GM18870 (cell line): ENCODE data around the gene SRI.

ENCODE experiments used
- ATAC-seq: cut with Tn5 transposase; IDR thresholded peaks from one replicate; pipeline ENCODE4 v1.9.1; 2021; ENCODE audit warnings: moderate library complexity; ENCODE audit not compliant: unreplicated experiment

SRI gene

GRCh38 chr7:88226201-88226600 lies 6.4 kb upstream of the SRI start:
- ATAC-seq: no peak

GRCh38 chr7:88224601-88225275 lies 4.9 kb upstream of the SRI start:
- no peak for ATAC-seq

DNA sequence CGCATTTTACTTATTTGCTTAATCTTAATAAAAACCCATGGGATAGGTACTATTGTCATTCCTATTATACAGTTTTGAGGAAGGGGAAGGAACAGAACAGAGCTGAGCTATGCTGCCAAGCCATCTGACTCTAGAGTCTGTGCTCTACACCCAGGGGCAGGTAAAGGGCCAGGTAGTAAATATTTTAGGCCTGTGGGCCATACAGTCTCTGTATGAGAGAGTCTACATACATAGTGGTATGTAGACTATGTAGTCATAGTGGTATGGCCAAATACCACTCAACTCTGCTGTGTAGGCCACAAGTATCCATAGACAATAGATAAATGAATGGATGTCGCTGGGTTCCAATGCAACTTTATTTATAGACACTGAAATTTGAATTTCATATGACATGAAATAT lies 3.4 kb upstream of the SRI start:
- no peak for ATAC-seq

GRCh38 chr7:88218836-88219605 lies 817 bp downstream of the SRI start:
- ATAC-seq: peak; percentile 25

- no peak for ATAC-seq
These were observed 1.5 kb downstream of the SRI start for GRCh38 chr7:88218429-88218745.

- peak; percentile 84 for ATAC-seq
These were observed 2.0 kb downstream of the SRI start for GRCh38 chr7:88217675-88218428.

DNA sequence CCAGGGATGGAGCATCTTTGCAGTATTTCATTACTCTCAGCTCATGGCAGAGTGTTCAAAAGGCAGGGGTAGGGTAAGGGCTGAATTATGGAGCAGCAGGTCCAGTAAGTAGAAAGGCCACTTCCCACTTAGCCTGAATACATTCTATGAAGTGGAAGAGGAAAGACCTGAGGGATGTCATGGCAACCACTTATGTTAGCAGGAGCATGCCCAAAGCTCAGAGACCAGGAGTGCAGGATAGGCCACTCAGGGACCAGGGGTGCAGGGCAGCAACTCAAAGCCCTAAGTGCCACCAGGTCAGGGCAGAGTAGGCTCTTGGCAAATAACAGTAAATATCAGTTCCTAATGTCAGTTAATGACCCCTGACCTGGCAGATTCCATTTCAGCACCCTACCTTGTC lies 3.6 kb downstream of the SRI start:
- no peak for ATAC-seq

- ATAC-seq: no peak
These were observed 4.5 kb downstream of the SRI start for GRCh38 chr7:88215295-88215694.

- ATAC-seq: no peak
These were observed 5.4 kb downstream of the SRI start for GRCh38 chr7:88214456-88214855.

GRCh38 chr7:88212918-88213317 lies 6.9 kb downstream of the SRI start:
- ATAC-seq: no peak

- no peak for ATAC-seq
These were observed 11.3 kb downstream of the SRI start for GRCh38 chr7:88208521-88208920.

GRCh38 chr7:88206254-88206653 lies 13.6 kb downstream of the SRI start:
- ATAC-seq: no peak

DNA sequence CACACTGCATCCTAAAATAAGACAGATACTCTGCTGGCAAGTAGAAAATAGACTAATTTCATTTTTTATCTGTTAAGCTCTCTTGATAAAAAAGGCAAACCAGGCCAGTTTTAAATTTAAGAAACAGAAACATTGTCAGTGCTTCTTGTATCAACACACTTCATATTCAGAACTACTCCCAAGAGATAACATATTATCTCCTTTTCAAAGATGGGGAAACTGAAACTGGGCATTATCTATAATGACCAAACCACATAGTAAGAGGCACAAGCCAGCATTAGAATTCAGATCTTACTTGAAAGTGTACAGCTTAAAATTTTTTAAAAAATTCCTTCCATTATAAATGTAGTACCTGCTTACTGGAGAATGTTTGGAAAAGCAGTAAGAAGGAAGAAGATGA lies 14.7 kb downstream of the SRI start:
- no peak for ATAC-seq

GRCh38 chr7:88204525-88205110 lies 15.2 kb downstream of the SRI start:
- no peak for ATAC-seq

- ATAC-seq: no peak
These were observed 16.4 kb downstream of the SRI start for GRCh38 chr7:88203401-88203800.

- no peak for ATAC-seq
These were observed 17.0 kb downstream of the SRI start for GRCh38 chr7:88202799-88203198.

DNA sequence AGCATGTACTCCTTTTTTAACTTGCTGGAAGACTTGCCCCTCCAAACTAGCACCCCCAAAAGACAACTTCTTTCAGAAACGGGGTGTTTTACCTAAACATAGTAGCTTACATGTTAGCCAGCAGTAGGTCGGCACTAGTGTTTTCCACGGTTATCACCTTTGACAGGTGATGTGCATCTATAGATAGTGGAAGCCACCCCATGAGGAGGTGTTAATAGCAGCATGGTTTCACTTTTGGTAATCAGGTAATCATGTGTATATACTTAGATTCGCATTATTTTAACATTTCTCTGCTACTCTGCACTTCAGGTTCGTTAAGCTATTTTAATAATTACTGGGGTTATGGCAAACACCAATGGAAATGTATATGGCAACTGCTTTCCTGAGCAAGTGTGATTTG lies 17.6 kb downstream of the SRI start:
- peak; percentile 39 for ATAC-seq

- ATAC-seq: no peak
These were observed 18.5 kb downstream of the SRI start for GRCh38 chr7:88201305-88201704.

DNA sequence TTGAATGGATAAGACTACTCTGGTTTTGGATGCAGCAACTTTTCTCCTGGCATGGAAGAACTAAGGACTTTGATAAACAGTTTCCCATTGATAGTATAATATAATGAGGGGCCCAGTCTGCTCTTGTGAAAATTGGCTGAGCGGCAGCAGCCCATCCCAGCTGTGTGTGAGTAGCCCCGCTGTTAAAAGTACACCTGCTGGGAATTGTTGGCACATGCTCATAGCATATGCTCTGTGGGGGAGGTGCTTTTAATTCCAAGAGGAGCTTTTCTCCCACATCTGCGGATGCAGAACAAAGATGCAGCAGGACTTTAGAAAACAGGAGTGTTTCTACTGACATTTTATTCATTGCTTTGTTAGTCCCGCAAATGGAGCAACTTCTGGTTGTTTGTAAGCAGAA lies 19.0 kb downstream of the SRI start:
- no peak for ATAC-seq

GRCh38 chr7:88200261-88200660 lies 19.6 kb downstream of the SRI start:
- no peak for ATAC-seq

GRCh38 chr7:88191911-88192310 lies 27.9 kb downstream of the SRI start:
- no peak for ATAC-seq

DNA sequence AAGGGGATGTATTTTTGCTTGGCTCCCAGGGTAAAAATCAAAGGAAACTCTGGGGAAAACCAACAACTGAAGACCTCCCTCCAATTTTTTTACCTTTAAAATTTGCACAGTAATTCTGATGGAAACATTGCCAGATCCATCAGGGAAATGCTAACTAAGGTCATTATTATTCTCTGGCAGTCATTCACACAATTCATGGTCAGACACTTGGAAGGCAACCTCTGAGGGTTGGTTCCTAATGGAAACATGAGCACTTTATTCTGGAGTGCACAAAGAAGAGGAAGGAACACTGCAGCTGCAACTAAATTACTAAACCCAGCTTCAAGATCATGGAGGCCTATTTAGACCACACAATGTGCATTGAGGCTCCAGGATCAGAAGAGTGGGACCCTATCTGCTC lies 34.2 kb downstream of the SRI start:
- no peak for ATAC-seq
